K562 (cell line): ENCODE measurements around the gene HAT1.

ENCODE experiments used
- CCAR2 ChIP-seq: fragments of 200-400 bp; formaldehyde crosslinking; IDR thresholded peaks from 2 replicates; pipeline ENCODE4 v1.6.1; 2017; ENCODE audit warnings: mild to moderate bottlenecking, low read depth, low read length
- CTCF ChIP-seq, 3 experiments: IDR thresholded peaks in 2 of 3; conservative IDR thresholded peaks in 1 of 3; 2 replicates each; pipeline ENCODE4 v1.5.1; 2011 to 2012; ENCODE audit warnings: low read length in 3 of 3, mild to moderate bottlenecking in 3 of 3, control low read depth in 2 of 3, improper control_type of control experiment in 1 of 3, inconsistent platforms in 1 of 3, low read depth in 1 of 3, mixed read lengths in 1 of 3, moderate library complexity in 1 of 3; ENCODE audit not compliant: insufficient read depth in 2 of 3
- FOXK1 ChIP-seq: sonication (generic); formaldehyde crosslinking; IDR thresholded peaks from 2 replicates; pipeline ENCODE4 v1.8.0; 2022; ENCODE audit warnings: missing genetic modification reagents, mild to moderate bottlenecking, borderline replicate concordance
- GTF2F1 ChIP-seq: IDR thresholded peaks from 2 replicates; pipeline ENCODE4 v1.6.1; 2011; ENCODE audit warnings: low read depth, low read length, improper control_type of control experiment
- HNRNPL ChIP-seq: fragments of 200-400 bp; formaldehyde crosslinking; IDR thresholded peaks from 2 replicates; pipeline ENCODE4 v1.6.1; 2017; ENCODE audit warnings: low read depth, mild to moderate bottlenecking, low read length
- LCOR ChIP-seq: sonication (generic); formaldehyde crosslinking; IDR thresholded peaks from 2 replicates; pipeline ENCODE4 v1.8.0; 2022; ENCODE audit warnings: mild to moderate bottlenecking, missing genetic modification reagents
- MAFK ChIP-seq: IDR thresholded peaks from 2 replicates; pipeline ENCODE4 v1.6.1; 2011; ENCODE audit warnings: low read length, improper control_type of control experiment
- RFX5 ChIP-seq: IDR thresholded peaks from 2 replicates; pipeline ENCODE4 v1.6.1; 2011; ENCODE audit warnings: low read depth, mild to moderate bottlenecking, improper control_type of control experiment, low read length
- RFX7 ChIP-seq: fragments of 250-450 bp; sonication (Bioruptor Pico); IDR thresholded peaks from 2 replicates; pipeline ENCODE4 v1.5.1; 2021; ENCODE audit warnings: mild to moderate bottlenecking
- SMAD1 ChIP-seq: fragments of 150-350 bp; IDR thresholded peaks from 2 replicates; pipeline ENCODE4 v1.6.1; 2014; ENCODE audit warnings: low read length, low read depth; ENCODE audit not compliant: partially characterized antibody
- ZNF217 ChIP-seq: sonication (generic); formaldehyde crosslinking; IDR thresholded peaks from 2 replicates; pipeline ENCODE4 v1.8.0; 2022; ENCODE audit warnings: mild to moderate bottlenecking, missing genetic modification reagents
- ZNF280B ChIP-seq: fragments of 250-450 bp; sonication (Bioruptor Pico); IDR thresholded peaks from 2 replicates; pipeline ENCODE4 v1.5.1; 2021; ENCODE audit warnings: mild to moderate bottlenecking
- TF ChIP-seq, protein P1 (sequence below): fragments of 450-650 bp; formaldehyde crosslinking; IDR thresholded peaks from 2 replicates; pipeline ENCODE4 v1.4.0; 2022; ENCODE audit warnings: mild to moderate bottlenecking, moderate library complexity
- TF ChIP-seq, protein P2 (sequence below), 2 experiments: fragments of 200-800 bp in 1 of 2; sonication (Bioruptor generic) in 1 of 2; sonication (generic) in 1 of 2; formaldehyde crosslinking in 1 of 2; IDR thresholded peaks in 1 of 2; conservative IDR thresholded peaks in 1 of 2; 2 replicates each; pipeline versions ENCODE4 v1.5.0 to v1.6.1; 2016 to 2020; ENCODE audit warnings: missing compliant biosample characterization in 1 of 2, missing genetic modification characterization in 1 of 2, missing genetic modification reagents in 1 of 2

DNA sequence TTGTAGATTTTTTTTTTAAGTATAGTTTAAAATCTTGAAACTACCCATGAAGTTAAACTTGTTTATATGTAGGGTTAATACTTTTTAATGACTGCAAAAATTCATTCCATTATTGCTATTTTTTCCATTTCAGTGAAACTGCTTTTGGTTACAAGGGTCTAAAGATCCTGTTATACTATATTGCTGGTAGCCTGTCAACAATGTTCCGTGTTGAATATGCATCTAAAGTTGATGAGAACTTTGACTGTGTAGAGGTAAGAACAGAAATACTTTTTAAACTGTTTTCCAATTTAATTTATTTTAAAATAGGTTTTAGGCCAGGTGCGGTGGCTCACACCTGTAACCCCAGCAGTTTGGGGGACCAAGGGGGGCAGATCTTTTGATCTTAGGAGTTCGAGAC is 30.5 kb downstream of the HAT1 start:
- TF ChIP-seq CCAR2 (no peak), HNRNPL (no peak), RFX7 (CRISPR knock-in tag) (no peak), ZNF280B (CRISPR knock-in tag) (no peak), GTF2F1 (no peak), MAFK (no peak), CTCF (IDR thresholded peaks at IDR 0.05 in 2 of 3, conservative IDR thresholded peaks at IDR 0.05 in 1 of 3; ENCODE audit: insufficient read depth in 2 of 3, low read depth in 1 of 3, low read length in 3 of 3) (no peak), RFX5 (no peak), FOXK1 (CRISPR knock-in tag) (no peak), ZNF217 (CRISPR knock-in tag) (no peak), LCOR (CRISPR knock-in tag) (no peak), SMAD1 (no peak)
- TF ChIP-seq, protein P1, sequence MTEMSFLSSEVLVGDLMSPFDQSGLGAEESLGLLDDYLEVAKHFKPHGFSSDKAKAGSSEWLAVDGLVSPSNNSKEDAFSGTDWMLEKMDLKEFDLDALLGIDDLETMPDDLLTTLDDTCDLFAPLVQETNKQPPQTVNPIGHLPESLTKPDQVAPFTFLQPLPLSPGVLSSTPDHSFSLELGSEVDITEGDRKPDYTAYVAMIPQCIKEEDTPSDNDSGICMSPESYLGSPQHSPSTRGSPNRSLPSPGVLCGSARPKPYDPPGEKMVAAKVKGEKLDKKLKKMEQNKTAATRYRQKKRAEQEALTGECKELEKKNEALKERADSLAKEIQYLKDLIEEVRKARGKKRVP (CRISPR knock-in tag): no peak
- TF ChIP-seq, protein P2, sequence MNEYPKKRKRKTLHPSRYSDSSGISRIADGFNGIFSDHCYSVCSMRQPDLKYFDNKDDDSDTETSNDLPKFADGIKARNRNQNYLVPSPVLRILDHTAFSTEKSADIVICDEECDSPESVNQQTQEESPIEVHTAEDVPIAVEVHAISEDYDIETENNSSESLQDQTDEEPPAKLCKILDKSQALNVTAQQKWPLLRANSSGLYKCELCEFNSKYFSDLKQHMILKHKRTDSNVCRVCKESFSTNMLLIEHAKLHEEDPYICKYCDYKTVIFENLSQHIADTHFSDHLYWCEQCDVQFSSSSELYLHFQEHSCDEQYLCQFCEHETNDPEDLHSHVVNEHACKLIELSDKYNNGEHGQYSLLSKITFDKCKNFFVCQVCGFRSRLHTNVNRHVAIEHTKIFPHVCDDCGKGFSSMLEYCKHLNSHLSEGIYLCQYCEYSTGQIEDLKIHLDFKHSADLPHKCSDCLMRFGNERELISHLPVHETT (CRISPR knock-in tag; conservative IDR thresholded peaks at IDR 0.05 in 1 of 2, IDR thresholded peaks at IDR 0.05 in 1 of 2): no peak
